ENCODE measurements around the gene RPL22L1. TPM values are rescaled to one million over a fixed set of nuclear protein-coding genes. Genes with fewer than 3 reads are reported as not detected.

RPL22L1 gene
- total RNA-seq, 4 donors from 2014 or later = 80.5 to 129 (median 86.5) TPM

DNA sequence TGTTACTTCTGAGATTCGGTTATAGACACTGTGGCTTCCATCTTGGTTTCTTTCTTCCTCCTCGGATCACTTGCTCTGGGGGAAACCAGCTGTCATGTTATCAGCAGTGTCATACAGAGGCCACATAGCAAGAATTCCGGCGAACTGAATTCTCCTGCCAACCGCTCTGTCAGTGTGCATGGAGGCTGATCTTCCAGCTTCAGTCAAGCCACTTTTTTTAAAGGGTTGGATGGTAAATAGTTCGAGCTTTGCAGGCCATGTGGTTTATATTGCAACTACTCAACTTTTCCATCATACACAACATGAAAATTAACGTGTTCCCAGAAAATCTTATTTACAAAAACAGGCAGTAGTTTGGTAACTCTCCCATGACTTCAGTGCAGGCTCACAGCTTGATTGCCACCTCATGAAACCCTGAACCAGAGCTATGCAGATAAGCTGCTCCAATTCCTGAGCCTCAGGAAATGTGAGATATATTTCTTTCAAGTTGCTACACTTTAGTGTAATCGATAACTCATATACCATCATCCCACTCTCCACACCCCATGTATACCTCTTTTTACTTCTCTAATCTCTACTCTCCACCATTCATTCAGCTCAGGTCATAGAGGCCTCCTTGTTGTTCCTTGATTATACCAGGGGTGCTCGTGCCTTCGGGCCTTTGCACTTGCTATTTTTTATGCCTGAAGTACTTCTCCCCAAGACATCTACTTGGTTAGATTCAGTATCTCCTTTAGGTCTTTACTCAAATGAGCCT lies 7.2 kb downstream of the RPL22L1 start:
- 65 to 67% methylated on average over 10 of the region's 10 CpGs for WGBS, 2 donors
- TF ChIP-seq POLR2A (IDR thresholded peaks at IDR 0.05) = no peak
- TF ChIP-seq, protein P1, sequence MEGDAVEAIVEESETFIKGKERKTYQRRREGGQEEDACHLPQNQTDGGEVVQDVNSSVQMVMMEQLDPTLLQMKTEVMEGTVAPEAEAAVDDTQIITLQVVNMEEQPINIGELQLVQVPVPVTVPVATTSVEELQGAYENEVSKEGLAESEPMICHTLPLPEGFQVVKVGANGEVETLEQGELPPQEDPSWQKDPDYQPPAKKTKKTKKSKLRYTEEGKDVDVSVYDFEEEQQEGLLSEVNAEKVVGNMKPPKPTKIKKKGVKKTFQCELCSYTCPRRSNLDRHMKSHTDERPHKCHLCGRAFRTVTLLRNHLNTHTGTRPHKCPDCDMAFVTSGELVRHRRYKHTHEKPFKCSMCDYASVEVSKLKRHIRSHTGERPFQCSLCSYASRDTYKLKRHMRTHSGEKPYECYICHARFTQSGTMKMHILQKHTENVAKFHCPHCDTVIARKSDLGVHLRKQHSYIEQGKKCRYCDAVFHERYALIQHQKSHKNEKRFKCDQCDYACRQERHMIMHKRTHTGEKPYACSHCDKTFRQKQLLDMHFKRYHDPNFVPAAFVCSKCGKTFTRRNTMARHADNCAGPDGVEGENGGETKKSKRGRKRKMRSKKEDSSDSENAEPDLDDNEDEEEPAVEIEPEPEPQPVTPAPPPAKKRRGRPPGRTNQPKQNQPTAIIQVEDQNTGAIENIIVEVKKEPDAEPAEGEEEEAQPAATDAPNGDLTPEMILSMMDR (IDR thresholded peaks at IDR 0.05) = no peak
- no peak overlapping the region for H3K4me3 ChIP-seq (ENCODE audit: low read depth, poor library complexity, severe bottlenecking)
- no peak for DNase-seq (ENCODE audit: low spot score in 2 of 2)
- intact Hi-C loops (cut with DNase I; ENCODE audit: low total_unique reads) = no loop called here

DNA sequence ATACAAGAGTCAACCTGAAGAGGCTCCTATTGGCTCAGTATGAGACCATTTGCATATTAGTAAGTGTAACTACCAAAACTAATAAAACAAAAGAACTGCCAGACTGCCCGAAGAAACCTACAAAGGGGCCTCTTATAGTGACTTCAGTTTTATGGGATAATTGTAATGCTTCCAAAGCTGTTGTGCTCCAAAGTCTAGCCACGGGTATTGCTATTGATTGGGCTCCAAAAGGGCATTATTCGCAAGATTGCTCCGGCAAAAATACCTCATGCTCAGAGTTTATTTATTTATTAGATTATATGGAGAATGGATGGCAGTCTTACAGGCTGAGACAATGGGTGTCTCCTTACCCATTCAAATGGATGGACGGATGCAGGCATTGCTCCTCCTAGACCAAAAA lies 11.4 kb downstream of the RPL22L1 start:
- DNase-seq (ENCODE audit: low spot score in 2 of 2) = no peak
- intact Hi-C loops (cut with DNase I; ENCODE audit: low total_unique reads) = no loop called here
- no peak overlapping the region for H3K4me3 ChIP-seq (ENCODE audit: low read depth, poor library complexity, severe bottlenecking)
- no peak for TF ChIP-seq POLR2A (IDR thresholded peaks at IDR 0.05)
- TF ChIP-seq, protein P1 (IDR thresholded peaks at IDR 0.05) = no peak
- WGBS, 2 donors = 83 to 89% methylated on average over 5 of the region's 5 CpGs

DNA sequence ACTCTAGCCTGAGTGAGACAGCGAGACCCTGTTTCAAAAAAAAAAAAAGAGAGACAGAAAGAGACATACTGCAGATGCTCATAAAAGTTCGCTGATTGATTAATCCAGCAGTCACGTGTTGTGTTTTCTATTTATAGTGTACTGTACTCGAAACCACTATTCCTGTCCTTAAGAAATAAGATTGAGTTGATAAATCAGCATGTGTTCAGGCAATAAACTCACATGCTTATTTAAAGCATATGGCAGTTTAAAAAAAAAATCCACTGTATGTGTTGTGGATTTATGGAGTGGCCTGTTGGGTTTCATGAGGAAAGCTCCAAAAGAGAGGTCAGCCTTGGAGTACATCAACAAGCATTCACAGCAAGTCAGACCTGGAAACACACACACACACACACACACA lies 17.7 kb downstream of the RPL22L1 start:
- no peak for DNase-seq (ENCODE audit: low spot score in 2 of 2)
- H3K4me3 ChIP-seq (ENCODE audit: low read depth, poor library complexity, severe bottlenecking) = no peak overlapping the region
- 66 to 69% methylated on average over 4 of the region's 4 CpGs for WGBS, 2 donors
- intact Hi-C loops (cut with DNase I; ENCODE audit: low total_unique reads) = no loop called here
- TF ChIP-seq, protein P1 (IDR thresholded peaks at IDR 0.05) = no peak
- TF ChIP-seq POLR2A (IDR thresholded peaks at IDR 0.05) = no peak

DNA sequence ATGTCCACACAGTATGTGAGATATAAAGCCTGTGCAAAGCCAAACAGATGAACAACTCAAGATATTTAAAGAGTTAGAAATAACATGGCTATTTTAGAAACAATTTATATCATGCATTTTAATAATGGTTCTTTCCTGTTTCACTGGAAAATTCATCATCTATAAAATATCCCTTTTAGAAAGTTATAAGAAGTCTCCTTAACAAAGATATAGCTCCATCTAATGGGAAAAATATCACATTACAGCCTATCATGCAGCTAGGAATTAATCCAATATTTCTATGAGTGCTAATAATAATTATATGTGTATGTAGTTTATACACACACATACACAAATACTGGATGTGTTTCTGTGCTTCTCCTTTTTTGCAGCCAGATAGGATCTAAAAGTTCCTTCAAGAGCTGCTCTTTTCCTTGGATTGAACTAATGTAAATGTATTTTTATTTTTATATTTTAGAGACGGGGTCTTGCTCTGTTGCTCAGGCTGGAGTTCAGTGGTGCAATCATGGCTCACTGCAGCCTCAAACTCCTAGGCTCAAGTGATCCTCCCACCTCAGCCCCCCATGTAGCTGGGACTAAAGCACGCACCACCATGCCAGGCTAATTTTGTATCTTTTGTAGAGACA lies 21.6 kb downstream of the RPL22L1 start:
- 87 to 96% methylated on average over 2 of the region's 2 CpGs for WGBS, 2 donors
- no peak for DNase-seq (ENCODE audit: low spot score in 2 of 2)
- H3K4me3 ChIP-seq (ENCODE audit: low read depth, poor library complexity, severe bottlenecking) = no peak overlapping the region
- TF ChIP-seq, protein P1 (IDR thresholded peaks at IDR 0.05) = no peak
- TF ChIP-seq POLR2A (IDR thresholded peaks at IDR 0.05) = no peak
- intact Hi-C loops (cut with DNase I; ENCODE audit: low total_unique reads) = no loop called here

DNA sequence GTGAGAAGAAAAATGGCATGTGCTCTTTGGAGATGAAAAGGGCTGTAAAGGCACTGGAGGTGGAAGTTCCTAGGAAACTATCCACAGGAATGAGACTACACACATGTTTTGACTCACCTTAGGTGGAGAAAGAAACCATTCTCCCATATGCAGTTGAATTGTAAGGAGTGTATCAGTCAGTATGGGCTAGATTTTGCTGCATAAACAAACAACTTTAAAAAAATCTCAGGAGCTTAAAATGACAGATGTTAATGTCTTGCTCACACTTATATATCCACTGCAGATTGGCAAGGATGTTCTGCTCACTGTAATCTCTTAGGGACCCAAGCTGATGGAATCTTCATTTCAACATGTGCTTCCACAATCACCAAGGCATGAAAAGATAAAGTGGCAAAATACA lies 25.6 kb downstream of the RPL22L1 start:
- TF ChIP-seq, protein P1 (IDR thresholded peaks at IDR 0.05) = no peak
- no peak for TF ChIP-seq POLR2A (IDR thresholded peaks at IDR 0.05)
- DNase-seq (ENCODE audit: low spot score in 2 of 2) = no peak

More for the DNA sequence above, 25.6 kb downstream of the RPL22L1 start:
- intact Hi-C loops (cut with DNase I; ENCODE audit: low total_unique reads) = no loop called here
- no peak overlapping the region for H3K4me3 ChIP-seq (ENCODE audit: low read depth, poor library complexity, severe bottlenecking)
